ENCODE data around the gene APLN. TPM values are rescaled to one million over a fixed set of nuclear protein-coding genes. Genes with fewer than 3 reads are reported as not detected.

The APLN gene
- total and polyA plus RNA-seq, 2 donors (not counting 1 experiment from before 2014, with no cell fraction given) = 0.17 to 2.4 TPM

GRCh38 chrX:129696463-129697155 lies 41.9 kb upstream of the APLN start:
- H2AFZ ChIP-seq (ENCODE audit: low read length) = no peak overlapping the region
- no peak overlapping the region for H3K27ac ChIP-seq (ENCODE audit: insufficient read depth, low read length)
- no peaks in the 10 kb centered on the region for H3K9me3 ChIP-seq (ENCODE audit: control insufficient read depth, insufficient read depth, low read depth, low read length)
- H3K4me3 ChIP-seq (replicated peaks in 1 of 4; ENCODE audit: control extremely low read depth in 1 of 4, insufficient read depth in 1 of 4, low read depth in 3 of 4, low read length in 4 of 4) = no peak overlapping the region
- H3K36me3 ChIP-seq (ENCODE audit: control insufficient read depth, insufficient read depth, low read length) = no peaks in the 10 kb centered on the region
- no peak overlapping the region for H3K4me2 ChIP-seq (ENCODE audit: extremely low read depth, insufficient read depth, low read length)
- H3K79me2 ChIP-seq (ENCODE audit: control insufficient read depth, insufficient read depth, low read length) = no peaks in the 10 kb centered on the region
- no peak for DNase-seq (ENCODE audit: low read depth in 2 of 2)
- H3K9ac ChIP-seq (ENCODE audit: insufficient read depth, low read length) = no peak overlapping the region
- TF ChIP-seq CTCF (conservative IDR thresholded peaks at IDR 0.05 in 1 of 2, IDR thresholded peaks at IDR 0.05 in 1 of 2; ENCODE audit: low read depth in 1 of 2, low read length in 2 of 2) (no peak), EZH2 (IDR thresholded peaks at IDR 0.05; ENCODE audit: low read length, missing control alignments) (no peak)
- no peaks in the 10 kb centered on the region for H3K27me3 ChIP-seq (ENCODE audit: control insufficient read depth, insufficient read depth, low read length)
- no peaks in the 10 kb centered on the region for H3K4me1 ChIP-seq (ENCODE audit: control insufficient read depth, extremely low read depth, insufficient read depth, low read length)
- H4K20me1 ChIP-seq (ENCODE audit: control insufficient read depth, extremely low read depth, insufficient read depth, low read length) = no peaks in the 10 kb centered on the region

DNA sequence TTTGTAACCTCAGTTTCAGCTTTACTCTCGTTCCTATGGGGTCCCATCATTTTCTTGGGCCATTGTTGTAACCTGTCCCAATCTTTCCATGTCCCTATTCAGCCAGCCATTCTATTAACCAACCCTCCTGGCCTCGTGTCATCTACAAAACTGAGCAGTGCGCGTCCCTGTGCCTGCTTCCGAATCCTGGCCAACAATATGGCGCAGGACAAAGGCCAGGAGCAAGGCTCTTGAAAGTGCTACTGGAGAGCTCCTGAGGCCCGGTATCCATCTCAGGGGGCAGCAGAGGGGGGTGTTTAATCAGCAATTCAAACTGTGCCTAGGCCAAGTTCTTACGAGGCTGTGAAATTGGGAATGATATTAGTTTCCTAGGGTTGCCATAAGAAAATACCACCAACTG lies 41.2 kb upstream of the APLN start:
- Histone ChIP-seq H3K4me1 (ENCODE audit: control insufficient read depth, extremely low read depth, insufficient read depth, low read length) (no peaks in the 10 kb centered on the region), H3K4me2 (ENCODE audit: extremely low read depth, insufficient read depth, low read length) (no peak overlapping the region), H4K20me1 (ENCODE audit: control insufficient read depth, extremely low read depth, insufficient read depth, low read length) (no peaks in the 10 kb centered on the region), H2AFZ (ENCODE audit: low read length) (no peak overlapping the region), H3K9ac (ENCODE audit: insufficient read depth, low read length) (no peak overlapping the region), H3K9me3 (ENCODE audit: control insufficient read depth, insufficient read depth, low read depth, low read length) (no peaks in the 10 kb centered on the region), H3K36me3 (ENCODE audit: control insufficient read depth, insufficient read depth, low read length) (no peaks in the 10 kb centered on the region), H3K79me2 (ENCODE audit: control insufficient read depth, insufficient read depth, low read length) (no peaks in the 10 kb centered on the region), H3K27ac (ENCODE audit: insufficient read depth, low read length) (no peak overlapping the region), H3K27me3 (ENCODE audit: control insufficient read depth, insufficient read depth, low read length) (no peaks in the 10 kb centered on the region), H3K4me3 (replicated peaks in 1 of 4; ENCODE audit: control extremely low read depth in 1 of 4, insufficient read depth in 1 of 4, low read depth in 3 of 4, low read length in 4 of 4) (no peak overlapping the region)
- TF ChIP-seq CTCF (conservative IDR thresholded peaks at IDR 0.05 in 1 of 2, IDR thresholded peaks at IDR 0.05 in 1 of 2; ENCODE audit: low read depth in 1 of 2, low read length in 2 of 2) = no peak
- no peak for TF ChIP-seq EZH2 (IDR thresholded peaks at IDR 0.05; ENCODE audit: low read length, missing control alignments)
- DNase-seq (ENCODE audit: low read depth in 2 of 2) = no peak

DNA sequence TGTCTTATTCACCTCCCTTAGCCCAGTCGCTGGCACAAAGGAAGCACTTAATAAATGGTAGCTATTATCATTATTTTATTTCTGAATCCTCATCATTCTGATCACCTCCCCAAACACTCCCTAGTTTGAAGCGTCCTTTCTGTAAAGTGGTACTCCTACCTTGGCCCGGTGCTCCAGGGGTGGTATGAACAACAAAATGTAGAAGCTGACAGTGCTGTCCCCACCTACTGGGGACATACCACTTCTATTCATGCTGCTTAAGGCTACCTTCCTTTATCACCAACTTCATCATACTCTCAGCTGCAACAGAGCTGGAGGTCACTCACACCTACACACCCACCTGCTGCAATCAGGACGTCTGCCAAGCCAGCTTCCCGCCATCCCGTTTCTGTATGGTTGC lies 40.8 kb upstream of the APLN start:
- Histone ChIP-seq H3K9me3 (ENCODE audit: control insufficient read depth, insufficient read depth, low read depth, low read length) (no peaks in the 10 kb centered on the region), H3K4me1 (ENCODE audit: control insufficient read depth, extremely low read depth, insufficient read depth, low read length) (no peaks in the 10 kb centered on the region), H3K36me3 (ENCODE audit: control insufficient read depth, insufficient read depth, low read length) (no peaks in the 10 kb centered on the region), H3K4me2 (ENCODE audit: extremely low read depth, insufficient read depth, low read length) (no peak overlapping the region), H3K79me2 (ENCODE audit: control insufficient read depth, insufficient read depth, low read length) (no peaks in the 10 kb centered on the region), H3K27me3 (ENCODE audit: control insufficient read depth, insufficient read depth, low read length) (no peaks in the 10 kb centered on the region), H3K4me3 (replicated peaks in 1 of 4; ENCODE audit: control extremely low read depth in 1 of 4, insufficient read depth in 1 of 4, low read depth in 3 of 4, low read length in 4 of 4) (no peak overlapping the region), H4K20me1 (ENCODE audit: control insufficient read depth, extremely low read depth, insufficient read depth, low read length) (no peaks in the 10 kb centered on the region), H3K9ac (ENCODE audit: insufficient read depth, low read length) (no peak overlapping the region), H3K27ac (ENCODE audit: insufficient read depth, low read length) (no peak overlapping the region), H2AFZ (ENCODE audit: low read length) (no peak overlapping the region)
- TF ChIP-seq EZH2 (IDR thresholded peaks at IDR 0.05; ENCODE audit: low read length, missing control alignments) (no peak), CTCF (conservative IDR thresholded peaks at IDR 0.05 in 1 of 2, IDR thresholded peaks at IDR 0.05 in 1 of 2; ENCODE audit: low read depth in 1 of 2, low read length in 2 of 2) (no peak)
- DNase-seq (ENCODE audit: low read depth in 2 of 2) = no peak

Data from fibroblast of lung (primary cell).